Left cardiac atrium (tissue), 4 donors: ENCODE data around the gene PPP2R2C. TPM values are rescaled to one million over a fixed set of nuclear protein-coding genes. Genes with fewer than 3 reads are reported as not detected.

Experiments
- ATAC-seq, 2 donors: fragments of 200-7000 bp; cut with Tn5 transposase; one replicate each; pipeline ENCODE4 v1.9.1; 2020; ENCODE audit warnings: mild to moderate bottlenecking in 2 of 2, moderate library complexity in 2 of 2
- DNase-seq: peaks from one replicate; pipeline ENCODE4 v3.0.0-alpha.2; 2020
- intact Hi-C, 2 donors: fragments of 100-400 bp; cut with DNase I; formaldehyde crosslinking; loops; one replicate each; pipeline versions ENCODE4 v1.14.1 to v1.15.1; 2022 to 2023
- long read RNA-seq: library from polyadenylated mRNA; unstranded; transcript quantifications from one replicate; pipeline ENCODE4 v2.0.0, GENCODE V29; 2021
- total RNA-seq, 2 donors: library from RNA; stranded (reverse); fragmentation: NEBNext Ultra II Directional; extraction: Animal tissue kit (Norgen Biotek cat#: 25700); gene quantifications; one replicate each; pipeline ENCODE4 v1.2.1, GENCODE V29; 2021
- donor health status: DM: no; HTN: yes; CAD: no.
- donor health status: DM: no; HTN: yes; CAD: no; lungs with severe emphysema.
- donor health status: DM: yes; HTN: yes; CAD: no.
- donor health status: Dilated cardiomyopathy.

The PPP2R2C gene
- total RNA-seq: 1 to 10 TPM; 4.8 to 5.2 TPM
- long read RNA-seq: 0 reads

GRCh38 chr4:6472387-6473263 is at the start of gene PPP2R2C:
Gene PPP2R2C (minus strand): TSS chr4:6472614. CDS start chr4:6472229, 385 bp downstream.
- DNase-seq: no peak
- intact Hi-C loops: no loop called here
- no peak for ATAC-seq

- intact Hi-C loops: no loop called here
- DNase-seq: no peak
- no peak for ATAC-seq
Observed at GRCh38 chr4:6520978-6521377, 48.6 kb upstream of the PPP2R2C start.

GRCh38 chr4:6520051-6520636 is 47.7 kb upstream of the PPP2R2C start:
- ATAC-seq (peak in 1 of 2 donors; percentile 11), DNase-seq (no peak)
- intact Hi-C loops: no loop called here

GRCh38 chr4:6517171-6517570 is 44.8 kb upstream of the PPP2R2C start:
- ATAC-seq: peak in 1 of 2 donors; percentile 67

GRCh38 chr4:6516762-6517161 is 44.3 kb upstream of the PPP2R2C start:
- ATAC-seq: peak; percentile 71 to 90
- intact Hi-C loops: no loop called here
- peak; percentile 44 for DNase-seq

More at GRCh38 chr4:6517171-6517570, 44.8 kb upstream of the PPP2R2C start:
- no peak for DNase-seq
- intact Hi-C loops: no loop called here

- ATAC-seq: peak in 1 of 2 donors; percentile 12
- intact Hi-C loops: no loop called here
- no peak for DNase-seq
Observed at GRCh38 chr4:6516281-6516680, 43.9 kb upstream of the PPP2R2C start.

GRCh38 chr4:6513678-6514077 is 41.3 kb upstream of the PPP2R2C start:
- DNase-seq (no peak), ATAC-seq (no peak)

GRCh38 chr4:6509587-6509986 is 37.2 kb upstream of the PPP2R2C start:
- ATAC-seq (no peak), DNase-seq (no peak)
- intact Hi-C loops: no loop called here

More at GRCh38 chr4:6513678-6514077, 41.3 kb upstream of the PPP2R2C start:
- intact Hi-C loops: no loop called here

- ATAC-seq (no peak), DNase-seq (no peak)
- intact Hi-C loops: no loop called here
Observed at GRCh38 chr4:6507345-6507744, 34.9 kb upstream of the PPP2R2C start.

GRCh38 chr4:6506616-6507140 is 34.3 kb upstream of the PPP2R2C start:
- ATAC-seq (no peak), DNase-seq (no peak)
- intact Hi-C loops: no loop called here

GRCh38 chr4:6504900-6505496 is 32.6 kb upstream of the PPP2R2C start:
- ATAC-seq (no peak), DNase-seq (no peak)
- intact Hi-C loops: no loop called here

- no peak for ATAC-seq
- intact Hi-C loops: no loop called here
- DNase-seq: no peak
Observed at GRCh38 chr4:6502747-6503465, 30.5 kb upstream of the PPP2R2C start.

GRCh38 chr4:6502147-6502546 is 29.7 kb upstream of the PPP2R2C start:
- DNase-seq: no peak
- intact Hi-C loops: no loop called here
- ATAC-seq: no peak

- ATAC-seq (no peak), DNase-seq (no peak)
Observed at GRCh38 chr4:6501171-6501570, 28.8 kb upstream of the PPP2R2C start.

GRCh38 chr4:6500481-6501140 is 28.2 kb upstream of the PPP2R2C start:
- DNase-seq (no peak), ATAC-seq (no peak)
- intact Hi-C loops: no loop called here

More at GRCh38 chr4:6501171-6501570, 28.8 kb upstream of the PPP2R2C start:
- intact Hi-C loops: no loop called here

- ATAC-seq (no peak), DNase-seq (no peak)
Observed at GRCh38 chr4:6499238-6499600, 26.8 kb upstream of the PPP2R2C start.

GRCh38 chr4:6498511-6499237 is 26.3 kb upstream of the PPP2R2C start:
- ATAC-seq: no peak
- DNase-seq: no peak
- intact Hi-C loops: no loop called here

More at GRCh38 chr4:6499238-6499600, 26.8 kb upstream of the PPP2R2C start:
- intact Hi-C loops: no loop called here

- no peak for DNase-seq
- no peak for ATAC-seq
- intact Hi-C loops: no loop called here
Observed at GRCh38 chr4:6497796-6498195, 25.4 kb upstream of the PPP2R2C start.
